Common myeloid progenitor, CD34-positive (primary cell): Measurements from ENCODE around the gene MOB3B.
A peak's percentile ranks its signal among the peaks of the same experiment; 100 is the strongest.

ENCODE experiments used
- CTCF ChIA-PET: fragments of 350-600 bp; sonication (Branson Sonifier 250); formaldehyde crosslinking; loops from one replicate; lab custom pipeline; 2021; ENCODE audit warnings: antibody characterized with exemption; lab: Charles Lee
- POLR2A ChIA-PET: fragments of 350-600 bp; sonication (Branson Sonifier 250); formaldehyde crosslinking; loops from one replicate; lab custom pipeline; 2021; ENCODE audit warnings: antibody characterized with exemption; lab: Charles Lee
- DNase-seq, 3 donors: peaks; one replicate each; pipeline versions ENCODE4 v3.0.0 to v3.0.0-alpha.2; 2013
- H3K27ac ChIP-seq, 2 experiments: 1 replicate in 1 of 2; 2 replicates in 1 of 2; pipeline ENCODE4 v1.7.0; 2013; ENCODE audit warnings: inconsistent platforms in 2 of 2, low read length in 2 of 2, mild to moderate bottlenecking in 2 of 2, low read depth in 1 of 2, moderate library complexity in 1 of 2; ENCODE audit not compliant: severe bottlenecking in 2 of 2, insufficient read depth in 1 of 2, poor library complexity in 1 of 2
- H3K27me3 ChIP-seq, 5 experiments: replicated peaks in 2 of 5; 1 replicate in 3 of 5; 2 replicates in 2 of 5; pipeline versions ENCODE4 v1.6.1 to v1.7.0; 2013; ENCODE audit warnings: low read length in 4 of 5, mild to moderate bottlenecking in 2 of 5, moderate library complexity in 2 of 5, inconsistent platforms in 1 of 5; ENCODE audit not compliant: insufficient read depth in 5 of 5, control insufficient read depth in 4 of 5
- H3K36me3 ChIP-seq, 4 experiments: 1 replicate in 2 of 4; 2 replicates in 2 of 4; pipeline versions ENCODE4 v1.6.1 to v1.7.0; 2013; ENCODE audit warnings: low read length in 3 of 4, control low read depth in 1 of 4, mild to moderate bottlenecking in 1 of 4; ENCODE audit not compliant: control insufficient read depth in 4 of 4, insufficient read depth in 4 of 4
- H3K4me1 ChIP-seq, 4 experiments: 1 replicate in 3 of 4; 2 replicates in 1 of 4; pipeline versions ENCODE4 v1.6.1 to v1.7.1; 2013; ENCODE audit warnings: low read length in 3 of 4, mild to moderate bottlenecking in 3 of 4, control low read depth in 1 of 4, inconsistent platforms in 1 of 4, moderate library complexity in 1 of 4; ENCODE audit not compliant: control insufficient read depth in 4 of 4, insufficient read depth in 4 of 4; ENCODE audit errors: control extremely low read depth in 1 of 4
- H3K4me3 ChIP-seq, 7 experiments: 1 replicate in 4 of 7; 2 replicates in 3 of 7; pipeline versions ENCODE4 v1.5.1 to v1.7.0; 2013; ENCODE audit warnings: mild to moderate bottlenecking in 7 of 7, low read length in 6 of 7, moderate library complexity in 6 of 7, inconsistent platforms in 2 of 7, low read depth in 2 of 7, control low read depth in 1 of 7; ENCODE audit not compliant: insufficient read depth in 4 of 7, control insufficient read depth in 1 of 7; ENCODE audit errors: extremely low read depth in 1 of 7
- H3K9me3 ChIP-seq, 5 experiments: 1 replicate in 4 of 5; 2 replicates in 1 of 5; pipeline versions ENCODE4 v1.6.1 to v1.7.1; 2013; ENCODE audit warnings: low read length in 4 of 5, mild to moderate bottlenecking in 2 of 5, inconsistent platforms in 1 of 5, low read depth in 1 of 5, moderate library complexity in 1 of 5; ENCODE audit not compliant: control insufficient read depth in 4 of 5, insufficient read depth in 2 of 5; ENCODE audit errors: control extremely low read depth in 1 of 5
- WGBS: methylation state at CpG from one replicate; pipeline ENCODE4 v1.1.5; 2013; ENCODE audit not compliant: insufficient coverage; 5-methylcytosine and 5-hydroxymethylcytosine counted together

MOB3B gene

DNA sequence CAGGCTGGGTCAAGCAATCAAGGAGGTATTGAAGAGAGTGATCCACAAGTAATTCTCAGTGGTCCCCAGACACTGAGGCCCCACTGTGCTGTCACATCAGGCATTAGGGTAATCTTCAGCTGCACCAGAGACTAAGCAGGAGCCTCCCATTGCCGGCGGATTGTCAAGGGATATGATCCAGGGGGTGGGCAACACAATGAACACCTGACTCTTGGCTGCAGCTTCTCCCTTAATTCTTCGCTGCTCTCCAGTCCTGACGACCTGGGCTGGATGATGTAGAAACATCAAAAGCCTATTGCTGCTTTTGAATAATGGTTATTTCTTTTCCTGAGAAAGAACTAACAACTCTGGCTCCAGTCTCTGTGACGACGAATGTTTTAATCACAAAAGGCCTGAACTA, 83.9 kb downstream of the MOB3B start:
- H3K36me3 ChIP-seq, result no peaks in the 10 kb centered on the region
- no peak for DNase-seq
- H3K4me1 ChIP-seq, result no peaks in the 10 kb centered on the region
- no peak overlapping the region for H3K27ac ChIP-seq
- ChIA-PET POLR2A (no interaction called here), CTCF (no interaction called here)
- WGBS, result 99% methylated on average over 6 of the region's 6 CpGs
- no peaks in the 10 kb centered on the region for H3K27me3 ChIP-seq
- H3K9me3 ChIP-seq, result peaks cover 0 to 1% (median 0%) of the 10 kb centered on the region in 5 experiments
- no peak overlapping the region for H3K4me3 ChIP-seq

DNA sequence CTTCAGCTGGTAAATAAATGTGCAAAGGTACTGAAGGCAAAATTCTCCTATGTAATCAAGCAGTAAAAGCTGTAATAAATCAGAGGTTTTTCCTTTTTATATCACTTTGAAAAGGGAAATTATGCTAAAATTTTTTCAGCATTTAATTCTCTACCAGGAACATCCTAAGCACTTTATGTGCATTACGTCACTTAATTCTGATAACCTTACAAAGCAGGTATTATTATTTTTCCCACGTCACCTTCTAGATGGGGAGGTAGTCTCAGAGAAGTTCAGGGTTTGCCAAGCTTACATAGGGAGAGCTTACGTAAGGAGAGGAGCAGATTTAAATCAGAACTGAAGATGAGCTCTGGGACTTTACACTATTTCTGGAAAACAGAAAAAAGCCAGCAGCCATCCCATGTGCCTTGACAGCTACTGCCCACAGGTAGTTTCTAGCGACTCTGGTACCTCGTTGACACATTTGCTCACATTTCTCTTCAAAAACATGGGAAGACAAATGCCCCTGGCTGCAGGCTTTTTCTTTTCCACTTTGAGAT, 84.5 kb downstream of the MOB3B start:
- 100% methylated on average over 2 of the region's 5 CpGs for WGBS
- no peaks in the 10 kb centered on the region for H3K4me1 ChIP-seq
- H3K36me3 ChIP-seq, result no peaks in the 10 kb centered on the region
- peaks cover 0 to 1% (median 0%) of the 10 kb centered on the region in 5 experiments for H3K9me3 ChIP-seq
- POLR2A ChIA-PET, result no interaction called here
- no peak for DNase-seq
- H3K27me3 ChIP-seq, result no peaks in the 10 kb centered on the region
- no peak overlapping the region for H3K4me3 ChIP-seq
- H3K27ac ChIP-seq, result no peak overlapping the region
- CTCF ChIA-PET, result no interaction called here

DNA sequence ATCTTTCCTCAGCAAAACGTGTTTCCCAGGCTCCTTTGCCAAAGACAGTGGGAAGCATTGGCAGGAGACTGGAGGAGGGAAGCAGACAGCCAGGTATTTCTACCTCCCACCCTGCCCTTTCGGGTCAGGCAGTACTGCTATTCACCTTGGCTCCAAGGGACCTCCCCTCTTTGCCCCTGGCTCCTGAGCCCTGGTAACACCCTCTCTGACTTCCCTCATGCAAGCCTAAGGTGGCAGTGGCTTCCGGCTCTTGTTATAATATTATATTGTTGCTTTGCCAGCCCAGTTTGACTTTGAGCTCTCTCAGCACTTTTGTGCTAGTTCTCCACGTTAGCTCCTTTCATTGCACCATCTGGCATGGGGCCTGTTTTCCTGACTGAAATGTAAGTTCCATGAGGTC, 87.2 kb downstream of the MOB3B start:
- 94% methylated on average over 2 of the region's 4 CpGs for WGBS
- Histone ChIP-seq H3K27ac (no peak overlapping the region), H3K4me1 (peaks cover 3 to 8% (median 6%) of the 10 kb centered on the region in 4 experiments), H3K36me3 (no peaks in the 10 kb centered on the region), H3K27me3 (no peaks in the 10 kb centered on the region), H3K4me3 (no peak overlapping the region), H3K9me3 (no peaks in the 10 kb centered on the region)
- no peak for DNase-seq
- ChIA-PET CTCF (interaction anchor here (1.6 kb wide), 1 partner anchor 14 kb away, joined by 3 read pairs; no protein-coding TSS in a partner anchor), POLR2A (no interaction called here)

DNA sequence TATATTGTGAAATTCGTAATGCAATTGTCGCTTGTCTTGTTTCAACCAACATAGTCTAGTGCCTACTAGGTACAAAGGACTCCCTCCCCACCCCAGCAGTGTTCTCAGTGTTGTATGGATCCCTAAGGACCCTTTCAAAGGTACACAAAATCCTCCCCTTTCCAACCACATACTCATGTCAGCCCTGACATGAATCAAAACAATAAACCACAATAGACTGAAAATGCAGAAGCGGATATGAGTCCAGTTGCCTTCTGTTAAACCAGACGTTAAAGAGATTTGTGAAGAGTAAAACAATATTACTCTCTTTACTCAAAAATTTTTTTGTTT, 87.9 kb downstream of the MOB3B start:
- CTCF ChIA-PET, result interaction anchor here (1.6 kb wide), 1 partner anchor 15 kb away, joined by 3 read pairs; no protein-coding TSS in a partner anchor
- Histone ChIP-seq H3K4me3 (no peak overlapping the region), H3K36me3 (no peaks in the 10 kb centered on the region), H3K4me1 (peaks cover 3 to 8% (median 6%) of the 10 kb centered on the region in 4 experiments), H3K27ac (no peak overlapping the region), H3K27me3 (no peaks in the 10 kb centered on the region), H3K9me3 (no peaks in the 10 kb centered on the region)
- peak in 2 of 3 donors; percentile 17 to 37 for DNase-seq
- 100% methylated on average over 1 of the region's 4 CpGs for WGBS
- POLR2A ChIA-PET, result interaction anchor here (0.7 kb wide), 1 partner anchor 26 kb away, joined by 3 read pairs; no protein-coding TSS in a partner anchor

DNA sequence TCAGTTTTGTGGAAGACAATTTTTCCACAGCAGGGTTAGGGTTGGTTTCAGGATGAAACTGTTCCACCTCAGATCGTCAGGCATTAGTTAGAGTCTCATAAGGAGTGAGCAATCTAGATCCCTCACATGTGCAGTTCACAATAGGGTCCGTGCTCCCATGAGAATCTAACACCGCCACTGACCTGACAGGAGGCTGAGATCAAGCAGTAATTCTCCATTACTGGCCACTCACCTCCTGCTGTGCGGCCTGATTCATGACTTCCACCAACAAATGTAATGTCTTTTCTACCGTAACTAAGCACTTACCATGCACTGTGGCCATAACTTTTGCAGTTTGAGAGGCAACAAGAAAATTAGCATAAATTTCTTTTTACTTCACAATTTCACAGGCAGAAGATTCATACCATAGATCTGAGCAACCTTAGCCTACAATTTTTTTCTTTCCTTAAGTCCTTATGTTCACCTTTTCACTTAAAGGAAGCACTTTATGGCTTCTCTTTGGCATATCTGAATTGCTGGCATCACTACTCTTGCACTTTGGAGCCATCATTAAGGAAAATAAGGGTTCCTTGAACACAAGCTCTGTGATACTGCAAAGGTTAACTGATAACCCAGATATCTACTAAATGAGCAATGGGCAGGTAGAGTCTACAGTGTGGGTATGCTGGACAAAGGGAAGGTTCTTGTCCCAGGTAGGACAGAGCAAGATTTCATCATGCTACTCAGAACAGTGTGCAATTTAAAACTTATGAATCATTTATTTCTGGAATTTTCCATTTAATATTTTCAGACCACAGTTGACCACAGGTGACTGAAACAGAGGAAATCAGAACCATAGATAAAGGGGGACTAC, 88.5 kb downstream of the MOB3B start:
- Histone ChIP-seq H3K36me3 (no peaks in the 10 kb centered on the region), H3K9me3 (no peaks in the 10 kb centered on the region), H3K4me3 (no peak overlapping the region), H3K27ac (no peak overlapping the region), H3K4me1 (peaks cover 3 to 8% (median 6%) of the 10 kb centered on the region in 4 experiments), H3K27me3 (no peaks in the 10 kb centered on the region)
- DNase-seq, result no peak
- ChIA-PET CTCF (no interaction called here), POLR2A (interaction anchor here (0.7 kb wide), 1 partner anchor 25 kb away, joined by 3 read pairs; no protein-coding TSS in a partner anchor)
- WGBS, result 97% methylated on average over 5 of the region's 5 CpGs

DNA sequence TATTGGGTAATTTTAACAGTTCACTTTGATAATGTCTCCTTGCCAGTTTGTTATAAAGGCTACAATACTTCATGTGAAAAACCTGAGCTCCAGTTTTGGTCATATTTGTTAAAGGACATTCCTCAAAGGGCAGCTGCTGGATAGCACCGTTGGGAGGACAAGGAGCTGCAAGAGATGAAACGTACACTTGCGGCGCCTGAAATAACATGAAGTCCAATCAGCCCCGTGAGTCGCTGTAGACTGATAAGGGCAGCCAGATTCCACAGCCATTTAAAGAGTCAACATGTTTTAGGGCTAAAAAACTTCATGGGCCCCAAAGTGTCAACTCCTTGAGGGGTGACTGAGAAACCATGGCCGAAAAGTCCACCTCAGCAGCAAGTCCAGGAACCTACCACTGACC, 91.1 kb downstream of the MOB3B start:
- Histone ChIP-seq H3K27me3 (no peaks in the 10 kb centered on the region), H3K4me3 (no peak overlapping the region), H3K36me3 (no peaks in the 10 kb centered on the region), H3K27ac (no peak overlapping the region), H3K9me3 (no peaks in the 10 kb centered on the region), H3K4me1 (peaks cover 3 to 8% (median 6%) of the 10 kb centered on the region in 4 experiments)
- 89% methylated on average over 6 of the region's 7 CpGs for WGBS
- POLR2A ChIA-PET, result no interaction called here
- no peak for DNase-seq
- CTCF ChIA-PET, result interaction anchor here (0.7 to 2.1 kb wide), 4 partner anchors 16 to 52 kb away, joined by 3 to 9 read pairs (median 3); no protein-coding TSS in a partner anchor
